GM12891 (cell line): ENCODE data around the gene ZNF341.

Experiments used
- PAX5 ChIP-seq: IDR thresholded peaks from 2 replicates; pipeline ENCODE4 v1.6.1; 2011; ENCODE audit warnings: low read length, moderate library complexity, mild to moderate bottlenecking; ENCODE audit not compliant: insufficient read depth, severe bottlenecking
- POLR2A ChIP-seq: IDR thresholded peaks from 2 replicates; pipeline ENCODE4 v1.6.1; 2011; ENCODE audit warnings: low read depth, low read length, control low read depth
- POLR2AphosphoS5 ChIP-seq: IDR thresholded peaks from 2 replicates; pipeline ENCODE4 v1.6.1; 2011; ENCODE audit warnings: low read depth, low read length, control low read depth
- POU2F2 ChIP-seq: IDR thresholded peaks from 2 replicates; pipeline ENCODE4 v1.6.1; 2011; ENCODE audit warnings: low read depth, mild to moderate bottlenecking, control low read depth, low read length, moderate library complexity
- SPI1 ChIP-seq: IDR thresholded peaks from 2 replicates; pipeline ENCODE4 v1.6.1; 2011; ENCODE audit warnings: low read depth, low read length, control low read depth
- TAF1 ChIP-seq: IDR thresholded peaks from 2 replicates; pipeline ENCODE4 v1.6.1; 2011; ENCODE audit warnings: low read depth, low read length, control low read depth

DNA sequence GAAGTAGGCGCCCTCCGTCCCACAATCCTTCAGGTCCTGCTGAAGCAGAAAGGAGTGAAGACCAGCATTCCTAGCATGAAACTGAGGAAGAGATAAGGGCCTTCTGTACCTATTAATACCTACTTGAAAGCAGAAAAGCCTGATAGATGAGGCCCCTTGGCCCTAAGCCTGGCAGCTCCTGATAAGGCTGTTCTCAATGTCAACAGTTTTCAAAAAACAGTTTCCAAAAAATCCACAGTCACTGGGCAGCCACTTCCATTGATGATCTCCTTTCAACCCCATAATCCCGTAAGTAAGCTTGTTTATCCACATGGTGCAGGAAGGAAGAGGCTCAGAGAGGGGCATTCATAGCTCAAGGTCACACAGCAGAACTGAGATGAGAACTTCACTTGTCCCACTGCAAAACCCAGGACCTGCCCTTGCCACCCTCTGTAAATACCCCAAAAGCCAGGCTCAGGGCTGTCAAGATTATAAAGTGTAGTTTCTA is 42.8 kb upstream of the ZNF341 start:
- no peak for TF ChIP-seq TAF1
- no peak for TF ChIP-seq POLR2AphosphoS5
- TF ChIP-seq POLR2A, result no peak
- no peak for TF ChIP-seq SPI1
- no peak for TF ChIP-seq POU2F2
- no peak for TF ChIP-seq PAX5
